Measurements from ENCODE around the gene LRRC34.
A peak's percentile ranks its signal among the peaks of the same experiment; 100 is the strongest.

The LRRC34 gene

GRCh38 chr3:169812332-169813235 lies at the start of gene LRRC34, which contains the start of gene LRRIQ4:
LRRC34 (minus strand) TSS chr3:169812904; CDS start chr3:169812548, 356 bp downstream.
LRRIQ4 (plus strand) TSS chr3:169812870; CDS start chr3:169821922, 9,052 bp downstream.
- peak within 1 kb of the TSS; percentile 97 for H3K27ac Mint-ChIP-seq
- peaks cover 31% of the 10 kb centered on the region for H3K4me1 Mint-ChIP-seq
- peak; percentile 82 for ATAC-seq
- no peaks in the 10 kb centered on the region for H3K27me3 Mint-ChIP-seq
- H3K9me3 Mint-ChIP-seq: peaks cover 8% of the 10 kb centered on the region
- H3K4me3 Mint-ChIP-seq: peak within 1 kb of the TSS; percentile 86
- peaks cover 17% of the 10 kb centered on the region for H3K36me3 Mint-ChIP-seq

GRCh38 chr3:169861871-169862270 lies 49.2 kb upstream of the LRRC34 start:
- H3K27me3 Mint-ChIP-seq: no peaks in the 10 kb centered on the region
- no peaks in the 10 kb centered on the region for H3K9me3 Mint-ChIP-seq
- H3K4me1 Mint-ChIP-seq: peaks cover 24% of the 10 kb centered on the region
- ATAC-seq: no peak
- no peak overlapping the region for H3K4me3 Mint-ChIP-seq
- no peaks in the 10 kb centered on the region for H3K36me3 Mint-ChIP-seq
- no peak overlapping the region for H3K27ac Mint-ChIP-seq

- Mint-ChIP-seq H3K9me3 (no peaks in the 10 kb centered on the region), H3K27ac (no peak overlapping the region), H3K4me1 (no peaks in the 10 kb centered on the region), H3K36me3 (no peaks in the 10 kb centered on the region), H3K4me3 (no peak overlapping the region), H3K27me3 (no peaks in the 10 kb centered on the region)
- ATAC-seq: no peak
Observed at GRCh38 chr3:169857811-169858210, 45.1 kb upstream of the LRRC34 start.

GRCh38 chr3:169855514-169855913 lies 42.8 kb upstream of the LRRC34 start:
- Mint-ChIP-seq H3K27me3 (no peaks in the 10 kb centered on the region), H3K4me1 (no peaks in the 10 kb centered on the region), H3K36me3 (no peaks in the 10 kb centered on the region), H3K9me3 (no peaks in the 10 kb centered on the region), H3K27ac (no peak overlapping the region), H3K4me3 (no peak overlapping the region)
- ATAC-seq: no peak

- no peaks in the 10 kb centered on the region for H3K27me3 Mint-ChIP-seq
- H3K9me3 Mint-ChIP-seq: no peaks in the 10 kb centered on the region
- no peaks in the 10 kb centered on the region for H3K36me3 Mint-ChIP-seq
- ATAC-seq: no peak
- H3K4me1 Mint-ChIP-seq: peaks cover 28% of the 10 kb centered on the region
- H3K27ac Mint-ChIP-seq: no peak overlapping the region
- no peak overlapping the region for H3K4me3 Mint-ChIP-seq
Observed at GRCh38 chr3:169850618-169851017, 37.9 kb upstream of the LRRC34 start.

GRCh38 chr3:169848741-169849140 lies 36.0 kb upstream of the LRRC34 start:
- H3K4me3 Mint-ChIP-seq: no peak overlapping the region
- ATAC-seq: no peak
- no peaks in the 10 kb centered on the region for H3K27me3 Mint-ChIP-seq
- no peaks in the 10 kb centered on the region for H3K9me3 Mint-ChIP-seq
- peaks cover 29% of the 10 kb centered on the region for H3K4me1 Mint-ChIP-seq
- H3K27ac Mint-ChIP-seq: peak overlapping the region; percentile 75
- no peaks in the 10 kb centered on the region for H3K36me3 Mint-ChIP-seq

GRCh38 chr3:169847896-169848295 lies 35.2 kb upstream of the LRRC34 start:
- Mint-ChIP-seq H3K27me3 (no peaks in the 10 kb centered on the region), H3K27ac (peak overlapping the region; percentile 75), H3K4me3 (no peak overlapping the region), H3K36me3 (no peaks in the 10 kb centered on the region), H3K9me3 (no peaks in the 10 kb centered on the region), H3K4me1 (peaks cover 31% of the 10 kb centered on the region)
- ATAC-seq: no peak

GRCh38 chr3:169846458-169847193 lies 33.9 kb upstream of the LRRC34 start:
- Mint-ChIP-seq H3K27ac (peak overlapping the region; percentile 75), H3K27me3 (no peaks in the 10 kb centered on the region), H3K4me1 (peaks cover 35% of the 10 kb centered on the region), H3K36me3 (no peaks in the 10 kb centered on the region), H3K9me3 (no peaks in the 10 kb centered on the region), H3K4me3 (peak overlapping the region; percentile 35)
- peak; percentile 96 for ATAC-seq

- Mint-ChIP-seq H3K4me1 (peaks cover 46% of the 10 kb centered on the region), H3K36me3 (no peaks in the 10 kb centered on the region), H3K27ac (peak overlapping the region; percentile 27), H3K9me3 (no peaks in the 10 kb centered on the region), H3K27me3 (no peaks in the 10 kb centered on the region), H3K4me3 (no peak overlapping the region)
- ATAC-seq: no peak
Observed at GRCh38 chr3:169842960-169843359, 30.3 kb upstream of the LRRC34 start.

GRCh38 chr3:169841171-169841570 lies 28.5 kb upstream of the LRRC34 start:
- H3K4me3 Mint-ChIP-seq: no peak overlapping the region
- no peaks in the 10 kb centered on the region for H3K9me3 Mint-ChIP-seq
- no peaks in the 10 kb centered on the region for H3K36me3 Mint-ChIP-seq

GRCh38 chr3:169838511-169839030 lies 25.9 kb upstream of the LRRC34 start:
- Mint-ChIP-seq H3K36me3 (no peaks in the 10 kb centered on the region), H3K27ac (no peak overlapping the region), H3K4me1 (peaks cover 43% of the 10 kb centered on the region), H3K9me3 (no peaks in the 10 kb centered on the region), H3K4me3 (no peak overlapping the region), H3K27me3 (no peaks in the 10 kb centered on the region)
- no peak for ATAC-seq

More at GRCh38 chr3:169841171-169841570, 28.5 kb upstream of the LRRC34 start:
- Mint-ChIP-seq H3K27me3 (no peaks in the 10 kb centered on the region), H3K4me1 (peaks cover 38% of the 10 kb centered on the region), H3K27ac (peak overlapping the region; percentile 82)
- ATAC-seq: peak; percentile 70

- Mint-ChIP-seq H3K4me3 (no peak overlapping the region), H3K4me1 (peaks cover 37% of the 10 kb centered on the region), H3K27me3 (no peaks in the 10 kb centered on the region), H3K9me3 (no peaks in the 10 kb centered on the region), H3K36me3 (no peaks in the 10 kb centered on the region), H3K27ac (peak overlapping the region; percentile 94)
- ATAC-seq: no peak
Observed at GRCh38 chr3:169836942-169837275, 24.2 kb upstream of the LRRC34 start.

- ATAC-seq: peak; percentile 96
- Mint-ChIP-seq H3K36me3 (no peaks in the 10 kb centered on the region), H3K9me3 (no peaks in the 10 kb centered on the region), H3K4me1 (peaks cover 33% of the 10 kb centered on the region), H3K27me3 (no peaks in the 10 kb centered on the region), H3K27ac (peak overlapping the region; percentile 94), H3K4me3 (no peak overlapping the region)
Observed at GRCh38 chr3:169836078-169836941, 23.6 kb upstream of the LRRC34 start.

- H3K27me3 Mint-ChIP-seq: no peaks in the 10 kb centered on the region
- peaks cover 26% of the 10 kb centered on the region for H3K4me1 Mint-ChIP-seq
- no peaks in the 10 kb centered on the region for H3K36me3 Mint-ChIP-seq
- no peaks in the 10 kb centered on the region for H3K9me3 Mint-ChIP-seq
- no peak for ATAC-seq
- H3K27ac Mint-ChIP-seq: peak overlapping the region; percentile 94
- no peak overlapping the region for H3K4me3 Mint-ChIP-seq
Observed at GRCh38 chr3:169835533-169835932, 22.8 kb upstream of the LRRC34 start.

- Mint-ChIP-seq H3K4me3 (no peak overlapping the region), H3K4me1 (no peaks in the 10 kb centered on the region), H3K27me3 (peaks cover 8% of the 10 kb centered on the region), H3K9me3 (no peaks in the 10 kb centered on the region), H3K27ac (no peak overlapping the region), H3K36me3 (no peaks in the 10 kb centered on the region)
- no peak for ATAC-seq
Observed at GRCh38 chr3:169827712-169828111, 15.0 kb upstream of the LRRC34 start.

Measured in stimulated activated memory B cell treated with anti-CD40 and anti-IgM and Interleukin-4, amounts not matched to agents 10 μg/mL and 1 μg/mL and 100 μg/mL, for 72 hours (primary cell).